Measurements from ENCODE around the gene MATN1.

The MATN1 gene

GRCh38 chr1:30721812-30722537 is 1.4 kb downstream of the MATN1 start:
- Histone ChIP-seq H3K36me3 (ENCODE audit: control insufficient read depth, insufficient read depth, low read length) (no peaks in the 10 kb centered on the region), H3K4me3 (ENCODE audit: low read length) (no peak overlapping the region), H3K27me3 (ENCODE audit: control insufficient read depth, insufficient read depth, low read length) (no peaks in the 10 kb centered on the region), H3K9ac (ENCODE audit: low read length) (no peak overlapping the region), H3K4me1 (ENCODE audit: control insufficient read depth, insufficient read depth, low read length) (peaks cover 8% of the 10 kb centered on the region), H3K27ac (ENCODE audit: low read depth, low read length) (no peak overlapping the region)

DNA sequence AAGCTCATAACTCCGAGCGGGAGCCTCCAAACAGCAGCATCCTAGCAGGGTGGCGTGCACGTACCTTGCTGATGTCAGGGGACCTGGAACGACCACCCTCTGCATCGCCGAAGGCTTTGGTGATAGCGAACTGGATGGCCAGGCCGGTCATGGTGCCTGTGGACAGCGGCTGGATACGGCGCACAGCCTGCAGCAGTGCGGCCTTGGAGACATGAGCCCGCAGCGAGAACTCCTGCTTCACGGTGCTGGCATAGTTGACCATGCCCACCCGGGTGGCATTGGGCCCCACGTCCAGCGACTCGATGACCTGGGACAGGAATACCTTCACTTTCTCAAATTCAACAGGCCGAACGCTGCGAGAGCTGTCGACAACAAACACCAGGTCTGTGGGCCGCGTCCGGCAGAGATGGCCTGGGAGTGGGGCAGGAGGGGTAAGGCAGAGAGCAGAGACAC is 2.0 kb downstream of the MATN1 start:
- H3K27ac ChIP-seq (ENCODE audit: low read depth, low read length) = no peak overlapping the region
- no peak overlapping the region for H3K9ac ChIP-seq (ENCODE audit: low read length)
- H3K4me3 ChIP-seq (ENCODE audit: low read length) = no peak overlapping the region
- peaks cover 8% of the 10 kb centered on the region for H3K4me1 ChIP-seq (ENCODE audit: control insufficient read depth, insufficient read depth, low read length)
- no peaks in the 10 kb centered on the region for H3K36me3 ChIP-seq (ENCODE audit: control insufficient read depth, insufficient read depth, low read length)
- no peaks in the 10 kb centered on the region for H3K27me3 ChIP-seq (ENCODE audit: control insufficient read depth, insufficient read depth, low read length)

GRCh38 chr1:30720271-30721223 is 2.8 kb downstream of the MATN1 start:
- H3K4me3 ChIP-seq (ENCODE audit: low read length) = no peak overlapping the region
- H3K36me3 ChIP-seq (ENCODE audit: control insufficient read depth, insufficient read depth, low read length) = no peaks in the 10 kb centered on the region
- no peak overlapping the region for H3K27ac ChIP-seq (ENCODE audit: low read depth, low read length)
- no peak overlapping the region for H3K9ac ChIP-seq (ENCODE audit: low read length)
- no peaks in the 10 kb centered on the region for H3K27me3 ChIP-seq (ENCODE audit: control insufficient read depth, insufficient read depth, low read length)
- peaks cover 8% of the 10 kb centered on the region for H3K4me1 ChIP-seq (ENCODE audit: control insufficient read depth, insufficient read depth, low read length)

DNA sequence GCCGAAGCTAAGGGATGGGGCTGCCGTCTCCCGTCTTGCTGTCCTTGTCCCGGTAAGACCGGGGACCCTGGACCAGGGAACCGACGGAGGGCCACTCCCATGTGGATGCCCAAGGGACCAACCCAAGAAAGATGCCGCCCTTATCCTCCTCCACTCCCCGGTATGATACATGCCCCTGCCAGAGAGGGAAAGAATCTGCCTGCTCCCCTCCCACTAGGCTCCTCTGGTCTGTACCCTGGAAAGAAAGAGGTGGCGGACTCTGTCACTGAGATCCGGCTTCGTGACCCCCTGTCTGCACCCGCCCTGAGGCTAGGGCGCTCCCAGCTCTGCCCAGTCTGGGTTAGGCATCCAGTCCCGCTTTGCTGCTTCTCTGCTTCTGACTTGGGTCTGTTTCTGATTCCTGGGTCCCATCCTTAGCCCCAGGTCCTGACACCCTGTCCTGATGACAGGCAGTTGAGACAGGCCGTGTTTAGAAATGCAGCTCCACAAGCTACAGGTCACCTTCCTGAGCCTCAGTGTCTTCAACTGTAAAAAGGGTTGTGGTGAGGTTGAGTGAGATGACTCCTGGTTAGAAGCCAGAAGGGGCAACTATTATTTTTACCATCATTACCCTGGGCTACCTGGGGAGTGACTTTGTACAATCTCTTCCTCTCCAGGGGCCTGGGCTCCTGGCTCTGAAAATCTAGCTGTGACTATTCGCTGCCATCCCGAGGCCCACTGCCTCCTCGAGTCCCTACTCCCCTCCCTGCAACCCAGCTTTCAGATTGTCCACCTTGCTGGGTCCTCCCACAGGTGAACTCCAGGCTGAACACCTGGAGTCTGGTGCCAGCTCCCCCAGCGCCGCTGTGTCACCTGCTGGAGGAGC is 3.7 kb downstream of the MATN1 start:
- Histone ChIP-seq H3K36me3 (ENCODE audit: control insufficient read depth, insufficient read depth, low read length) (no peaks in the 10 kb centered on the region), H3K4me1 (ENCODE audit: control insufficient read depth, insufficient read depth, low read length) (peaks cover 8% of the 10 kb centered on the region), H3K27ac (ENCODE audit: low read depth, low read length) (peak overlapping the region; percentile 100), H3K9ac (ENCODE audit: low read length) (no peak overlapping the region), H3K4me3 (ENCODE audit: low read length) (peak overlapping the region; percentile 61), H3K27me3 (ENCODE audit: control insufficient read depth, insufficient read depth, low read length) (no peaks in the 10 kb centered on the region)

- no peaks in the 10 kb centered on the region for H3K36me3 ChIP-seq (ENCODE audit: control insufficient read depth, insufficient read depth, low read length)
- H3K4me1 ChIP-seq (ENCODE audit: control insufficient read depth, insufficient read depth, low read length) = peaks cover 8% of the 10 kb centered on the region
- no peaks in the 10 kb centered on the region for H3K27me3 ChIP-seq (ENCODE audit: control insufficient read depth, insufficient read depth, low read length)
- H3K9ac ChIP-seq (ENCODE audit: low read length) = peak overlapping the region; percentile 53
- H3K4me3 ChIP-seq (ENCODE audit: low read length) = peak overlapping the region; percentile 61
- peak overlapping the region; percentile 100 for H3K27ac ChIP-seq (ENCODE audit: low read depth, low read length)
Measured at GRCh38 chr1:30718636-30719405, 4.6 kb downstream of the MATN1 start.

DNA sequence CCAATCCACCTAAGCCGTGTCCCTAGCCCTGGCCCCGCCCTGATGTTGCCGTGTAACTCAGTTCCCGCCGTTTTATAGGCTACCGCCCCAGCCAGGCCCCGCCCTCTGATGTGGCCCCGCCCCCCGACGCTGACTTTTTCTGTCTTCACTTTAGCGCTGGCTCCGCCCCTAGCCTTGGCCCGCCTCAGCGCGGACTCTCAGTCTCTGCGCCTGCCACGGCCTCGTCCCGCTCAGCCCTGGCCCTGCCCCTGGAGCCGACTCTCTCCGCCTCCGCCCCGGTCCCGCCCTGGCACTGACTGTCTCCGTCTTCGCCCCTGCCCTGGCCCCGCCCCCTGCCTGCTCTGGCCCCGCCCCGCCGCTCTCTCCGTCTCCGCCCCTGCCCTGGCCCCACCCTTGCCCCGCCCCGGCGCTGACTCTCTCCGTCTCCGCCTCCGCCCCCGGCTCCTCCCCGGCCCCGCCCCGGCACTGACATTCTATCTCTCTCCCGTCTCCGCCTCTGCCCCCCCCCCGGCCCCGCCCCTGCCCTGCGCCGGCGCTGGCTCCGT is 5.2 kb downstream of the MATN1 start:
- H3K9ac ChIP-seq (ENCODE audit: low read length) = no peak overlapping the region
- H3K4me1 ChIP-seq (ENCODE audit: control insufficient read depth, insufficient read depth, low read length) = peaks cover 8% of the 10 kb centered on the region
- peak overlapping the region; percentile 100 for H3K27ac ChIP-seq (ENCODE audit: low read depth, low read length)
- H3K27me3 ChIP-seq (ENCODE audit: control insufficient read depth, insufficient read depth, low read length) = no peaks in the 10 kb centered on the region
- no peaks in the 10 kb centered on the region for H3K36me3 ChIP-seq (ENCODE audit: control insufficient read depth, insufficient read depth, low read length)
- H3K4me3 ChIP-seq (ENCODE audit: low read length) = peak overlapping the region; percentile 55

DNA sequence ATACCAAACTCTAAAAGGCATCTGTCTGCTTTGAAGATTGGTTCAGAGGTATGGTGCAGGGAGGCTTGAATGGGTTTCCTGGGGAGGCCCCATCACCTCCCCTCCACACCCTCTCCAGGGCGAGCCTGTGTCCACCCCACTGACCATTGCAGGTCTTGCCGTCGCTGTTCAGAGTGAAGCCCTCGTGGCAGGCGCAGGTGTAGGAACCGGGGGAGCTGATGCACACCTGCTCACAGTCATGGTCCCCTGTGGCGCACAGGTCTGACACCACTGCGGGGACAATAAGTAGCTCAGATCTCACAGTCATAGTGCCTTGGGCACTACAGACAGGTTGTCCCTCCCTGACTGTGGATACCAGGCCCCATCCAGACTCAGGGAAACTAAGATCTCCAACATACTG is 6.7 kb downstream of the MATN1 start:
- H3K27ac ChIP-seq (ENCODE audit: low read depth, low read length) = no peak overlapping the region
- peaks cover 2% of the 10 kb centered on the region for H3K27me3 ChIP-seq (ENCODE audit: control insufficient read depth, insufficient read depth, low read length)
- no peak overlapping the region for H3K4me3 ChIP-seq (ENCODE audit: low read length)
- no peaks in the 10 kb centered on the region for H3K36me3 ChIP-seq (ENCODE audit: control insufficient read depth, insufficient read depth, low read length)
- no peak overlapping the region for H3K9ac ChIP-seq (ENCODE audit: low read length)
- peaks cover 8% of the 10 kb centered on the region for H3K4me1 ChIP-seq (ENCODE audit: control insufficient read depth, insufficient read depth, low read length)

- Histone ChIP-seq H3K27ac (ENCODE audit: low read depth, low read length) (no peak overlapping the region), H3K9ac (ENCODE audit: low read length) (no peak overlapping the region), H3K4me1 (ENCODE audit: control insufficient read depth, insufficient read depth, low read length) (peaks cover 8% of the 10 kb centered on the region), H3K4me3 (ENCODE audit: low read length) (no peak overlapping the region), H3K27me3 (ENCODE audit: control insufficient read depth, insufficient read depth, low read length) (peaks cover 2% of the 10 kb centered on the region), H3K36me3 (ENCODE audit: control insufficient read depth, insufficient read depth, low read length) (no peaks in the 10 kb centered on the region)
Measured at GRCh38 chr1:30715886-30716285, 7.5 kb downstream of the MATN1 start.

GRCh38 chr1:30715216-30715615 is 8.2 kb downstream of the MATN1 start:
- Histone ChIP-seq H3K36me3 (ENCODE audit: control insufficient read depth, insufficient read depth, low read length) (no peaks in the 10 kb centered on the region), H3K27ac (ENCODE audit: low read depth, low read length) (no peak overlapping the region), H3K27me3 (ENCODE audit: control insufficient read depth, insufficient read depth, low read length) (peaks cover 2% of the 10 kb centered on the region), H3K4me3 (ENCODE audit: low read length) (no peak overlapping the region), H3K4me1 (ENCODE audit: control insufficient read depth, insufficient read depth, low read length) (peaks cover 8% of the 10 kb centered on the region), H3K9ac (ENCODE audit: low read length) (no peak overlapping the region)

DNA sequence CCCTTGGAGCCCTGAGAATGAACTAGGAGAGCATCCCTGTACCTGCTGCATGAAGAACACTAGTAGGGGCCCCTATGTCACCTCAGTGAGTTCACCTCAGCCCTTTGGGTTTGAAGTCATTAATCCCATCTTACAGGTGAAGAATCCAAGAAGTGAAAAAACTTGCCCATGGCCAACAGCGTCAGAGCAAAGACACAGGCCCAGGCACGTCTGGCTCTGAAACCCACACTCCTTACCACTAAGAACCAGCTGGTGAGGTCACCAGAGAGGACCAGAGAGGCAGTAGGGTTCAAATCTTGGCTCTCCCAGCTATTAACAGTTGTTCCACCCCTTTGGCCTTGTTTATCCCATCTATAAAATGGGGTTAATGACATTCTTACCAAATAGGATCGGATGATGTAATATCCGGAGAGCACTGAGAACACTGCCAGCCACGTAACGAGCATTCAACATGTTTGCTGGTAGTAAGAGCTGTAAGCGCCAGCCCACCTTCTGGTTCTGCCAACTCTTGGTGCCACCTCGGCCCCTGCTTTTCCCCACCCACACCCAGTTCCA is 8.8 kb downstream of the MATN1 start:
- H3K27me3 ChIP-seq (ENCODE audit: control insufficient read depth, insufficient read depth, low read length) = peaks cover 2% of the 10 kb centered on the region
- no peak overlapping the region for H3K4me3 ChIP-seq (ENCODE audit: low read length)
- H3K4me1 ChIP-seq (ENCODE audit: control insufficient read depth, insufficient read depth, low read length) = peaks cover 7% of the 10 kb centered on the region
- no peaks in the 10 kb centered on the region for H3K36me3 ChIP-seq (ENCODE audit: control insufficient read depth, insufficient read depth, low read length)
- no peak overlapping the region for H3K27ac ChIP-seq (ENCODE audit: low read depth, low read length)
- H3K9ac ChIP-seq (ENCODE audit: low read length) = no peak overlapping the region

GRCh38 chr1:30714025-30714424 is 9.4 kb downstream of the MATN1 start:
- no peak overlapping the region for H3K9ac ChIP-seq (ENCODE audit: low read length)
- no peaks in the 10 kb centered on the region for H3K36me3 ChIP-seq (ENCODE audit: control insufficient read depth, insufficient read depth, low read length)
- no peak overlapping the region for H3K27ac ChIP-seq (ENCODE audit: low read depth, low read length)
- peaks cover 2% of the 10 kb centered on the region for H3K27me3 ChIP-seq (ENCODE audit: control insufficient read depth, insufficient read depth, low read length)
- H3K4me3 ChIP-seq (ENCODE audit: low read length) = no peak overlapping the region
- H3K4me1 ChIP-seq (ENCODE audit: control insufficient read depth, insufficient read depth, low read length) = peaks cover 4% of the 10 kb centered on the region

Measured in rectal smooth muscle tissue (tissue), 1 donor.